Left lung (tissue), 10 donors: ENCODE data around the gene GRK1. TPM values are rescaled to one million over a fixed set of nuclear protein-coding genes. Genes with fewer than 3 reads are reported as not detected.
A peak's percentile ranks its signal among the peaks of the same experiment; 100 is the strongest.
"Not testable (repeated sequence)": the region's sequence is repeated elsewhere in the genome, so short reads cannot be mapped to it uniquely, and the experiment has no call there.

Experiments used
- ATAC-seq: fragments of 200-7000 bp; cut with Tn5 transposase; one replicate; pipeline ENCODE4 v1.9.1; 2020; ENCODE audit warnings: moderate library complexity
- DNase-seq, 4 donors: peaks; one replicate each; pipeline ENCODE4 v3.0.0-alpha.2; 2013 to 2020
- H3K27ac ChIP-seq, 2 donors: fragments of 200-600 bp; sonication (generic) in 1 of 2; one replicate each; pipeline versions ENCODE4 v1.5.0 to v1.8.0; 2020 to 2021
- H3K27me3 ChIP-seq, 2 donors: fragments of 200-600 bp; sonication (generic) in 1 of 2; one replicate each; pipeline versions ENCODE4 v1.5.0 to v1.8.0; 2020 to 2021
- H3K36me3 ChIP-seq, 2 donors: fragments of 200-600 bp; sonication (generic) in 1 of 2; one replicate each; pipeline versions ENCODE4 v1.5.0 to v1.8.0; 2020 to 2021
- H3K4me1 ChIP-seq, 2 donors: fragments of 200-600 bp; one replicate each; pipeline ENCODE4 v1.8.0; 2021
- H3K4me3 ChIP-seq, 2 donors: fragments of 200-600 bp; sonication (generic) in 1 of 2; one replicate each; pipeline versions ENCODE4 v1.5.0 to v1.8.0; 2020 to 2021; ENCODE audit warnings: mild to moderate bottlenecking in 1 of 2
- H3K9me3 ChIP-seq, 2 donors: fragments of 200-600 bp; sonication (generic) in 1 of 2; one replicate each; pipeline versions ENCODE4 v1.5.0 to v1.8.0; 2020 to 2021
- intact Hi-C, 2 donors: fragments of 100-400 bp; cut with DNase I; formaldehyde crosslinking; loops; one replicate each; pipeline versions ENCODE4 v1.11.2 to v1.14.2; 2022
- polyA plus RNA-seq, 6 donors: library from polyadenylated mRNA; unstranded; fragments of 120-200 nt; gene quantifications; one replicate each; pipeline ENCODE4 v1.2.1, GENCODE V29; 2013; ENCODE audit not compliant: insufficient read length in 6 of 6
- total RNA-seq, 2 donors: library from RNA; stranded (reverse); fragmentation: NEBNext Ultra II Directional; extraction: Animal tissue kit (Norgen Biotek cat#: 25700); gene quantifications; one replicate each; pipeline ENCODE4 v1.2.1, GENCODE V29; 2021
- TF ChIP-seq, protein P1 (sequence below), 2 donors: fragments of 200-600 bp; sonication (generic) in 1 of 2; IDR thresholded peaks; one replicate each; pipeline versions ENCODE4 v1.5.0 to v1.8.0; 2021; ENCODE audit warnings: antibody characterized with exemption in 2 of 2
- donor health status: DM: no; HTN: yes; CAD: no.
- donor health status: DM: no; HTN: no; CAD: no.

The GRK1 gene
- total and polyA plus RNA-seq, 8 donors: 0.21 to 3.1 (median 1.2) TPM; not detected in 1

DNA sequence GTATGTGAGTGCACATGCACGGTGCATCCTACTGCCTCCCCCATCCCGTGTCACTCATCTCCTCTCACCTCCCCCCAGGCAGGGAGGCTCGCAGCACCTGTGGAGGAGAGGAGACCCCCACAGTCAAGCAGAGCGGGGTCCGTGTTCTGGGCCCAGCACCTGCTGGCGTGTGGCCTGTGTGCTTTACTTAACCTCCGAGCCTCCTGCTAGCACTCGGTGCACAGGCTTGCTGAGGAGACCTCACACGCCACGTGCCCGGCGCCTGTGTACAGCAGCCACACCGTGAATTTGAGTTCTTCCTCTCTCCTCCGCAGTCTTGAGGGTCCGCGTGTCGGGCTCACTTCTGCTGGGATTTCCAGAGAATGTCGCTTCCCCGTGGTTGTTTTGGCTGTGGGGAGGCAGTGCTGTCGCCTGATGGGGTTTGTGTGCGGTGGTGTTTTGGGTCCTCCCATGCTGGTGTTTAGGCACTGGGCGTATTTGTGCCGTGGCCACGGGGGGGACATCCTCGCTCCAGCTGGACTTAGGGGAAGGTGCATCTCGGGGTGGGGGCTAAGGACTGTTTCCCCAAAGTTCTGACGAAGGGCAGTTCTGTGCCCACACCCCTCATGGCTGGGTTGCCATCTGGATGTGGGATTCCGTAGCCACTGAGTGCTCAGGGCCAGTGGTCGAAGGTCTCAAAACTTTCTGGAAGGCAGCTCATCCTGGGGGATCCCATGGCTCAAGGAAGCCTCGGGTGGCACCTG lies 57.2 kb downstream of the GRK1 start:
- ATAC-seq (no peak), DNase-seq (peak in 1 of 4 donors; percentile 64)
- Histone ChIP-seq H3K9me3 (peaks cover 0 to 6% of the 10 kb centered on the region in 2 donors), H3K4me1 (peaks cover 2 to 8% of the 10 kb centered on the region in 2 donors), H3K27ac (no peak overlapping the region), H3K4me3 (peak overlapping the region in 1 of 2 donors; percentile 45), H3K27me3 (peaks cover 0 to 9% of the 10 kb centered on the region in 2 donors), H3K36me3 (no peaks in the 10 kb centered on the region)
- TF ChIP-seq, protein P1, sequence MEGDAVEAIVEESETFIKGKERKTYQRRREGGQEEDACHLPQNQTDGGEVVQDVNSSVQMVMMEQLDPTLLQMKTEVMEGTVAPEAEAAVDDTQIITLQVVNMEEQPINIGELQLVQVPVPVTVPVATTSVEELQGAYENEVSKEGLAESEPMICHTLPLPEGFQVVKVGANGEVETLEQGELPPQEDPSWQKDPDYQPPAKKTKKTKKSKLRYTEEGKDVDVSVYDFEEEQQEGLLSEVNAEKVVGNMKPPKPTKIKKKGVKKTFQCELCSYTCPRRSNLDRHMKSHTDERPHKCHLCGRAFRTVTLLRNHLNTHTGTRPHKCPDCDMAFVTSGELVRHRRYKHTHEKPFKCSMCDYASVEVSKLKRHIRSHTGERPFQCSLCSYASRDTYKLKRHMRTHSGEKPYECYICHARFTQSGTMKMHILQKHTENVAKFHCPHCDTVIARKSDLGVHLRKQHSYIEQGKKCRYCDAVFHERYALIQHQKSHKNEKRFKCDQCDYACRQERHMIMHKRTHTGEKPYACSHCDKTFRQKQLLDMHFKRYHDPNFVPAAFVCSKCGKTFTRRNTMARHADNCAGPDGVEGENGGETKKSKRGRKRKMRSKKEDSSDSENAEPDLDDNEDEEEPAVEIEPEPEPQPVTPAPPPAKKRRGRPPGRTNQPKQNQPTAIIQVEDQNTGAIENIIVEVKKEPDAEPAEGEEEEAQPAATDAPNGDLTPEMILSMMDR (IDR thresholded peaks at IDR 0.05): no peak
- intact Hi-C loops: no loop called here

DNA sequence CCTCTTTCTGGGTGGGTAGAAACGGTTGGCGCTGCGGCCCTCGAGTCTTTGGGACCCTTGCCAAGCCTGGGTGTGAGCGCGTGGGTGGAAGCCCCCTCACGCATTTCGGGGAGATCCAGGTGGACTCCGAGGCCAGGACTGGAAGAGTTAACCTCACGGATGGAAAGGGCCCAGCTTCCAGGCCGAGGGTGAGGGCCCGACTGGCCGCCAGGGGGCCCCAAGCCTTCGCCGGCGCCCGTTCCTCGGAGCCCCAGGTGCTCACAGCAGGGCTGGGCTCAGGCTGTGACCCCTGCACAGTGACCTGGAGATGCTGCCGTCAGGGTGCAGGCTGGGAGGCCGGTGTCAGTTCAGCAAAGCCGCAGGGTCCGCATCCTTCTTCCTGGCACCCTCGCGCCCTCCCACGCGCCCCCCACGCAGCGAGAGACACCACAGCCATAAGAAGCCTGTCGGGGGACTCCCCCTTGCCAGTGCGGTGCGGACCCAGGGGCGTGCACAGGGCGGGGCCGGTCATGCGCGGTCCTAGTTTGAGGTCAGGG lies 57.8 kb downstream of the GRK1 start:
- peak; percentile 97 for ATAC-seq
- H3K27ac ChIP-seq: peak overlapping the region; percentile 42 to 48
- H3K27me3 ChIP-seq: peaks cover 0 to 16% of the 10 kb centered on the region in 2 donors
- intact Hi-C loops: no loop called here
- peak; percentile 64 to 93 (median 74) for DNase-seq
- H3K4me1 ChIP-seq: peaks cover 2 to 8% of the 10 kb centered on the region in 2 donors
- TF ChIP-seq, protein P1 (IDR thresholded peaks at IDR 0.05): peak; percentile 64 to 86
- peaks cover 0 to 6% of the 10 kb centered on the region in 2 donors for H3K9me3 ChIP-seq
- H3K4me3 ChIP-seq: peak overlapping the region; percentile 30 to 45
- H3K36me3 ChIP-seq: no peaks in the 10 kb centered on the region

DNA sequence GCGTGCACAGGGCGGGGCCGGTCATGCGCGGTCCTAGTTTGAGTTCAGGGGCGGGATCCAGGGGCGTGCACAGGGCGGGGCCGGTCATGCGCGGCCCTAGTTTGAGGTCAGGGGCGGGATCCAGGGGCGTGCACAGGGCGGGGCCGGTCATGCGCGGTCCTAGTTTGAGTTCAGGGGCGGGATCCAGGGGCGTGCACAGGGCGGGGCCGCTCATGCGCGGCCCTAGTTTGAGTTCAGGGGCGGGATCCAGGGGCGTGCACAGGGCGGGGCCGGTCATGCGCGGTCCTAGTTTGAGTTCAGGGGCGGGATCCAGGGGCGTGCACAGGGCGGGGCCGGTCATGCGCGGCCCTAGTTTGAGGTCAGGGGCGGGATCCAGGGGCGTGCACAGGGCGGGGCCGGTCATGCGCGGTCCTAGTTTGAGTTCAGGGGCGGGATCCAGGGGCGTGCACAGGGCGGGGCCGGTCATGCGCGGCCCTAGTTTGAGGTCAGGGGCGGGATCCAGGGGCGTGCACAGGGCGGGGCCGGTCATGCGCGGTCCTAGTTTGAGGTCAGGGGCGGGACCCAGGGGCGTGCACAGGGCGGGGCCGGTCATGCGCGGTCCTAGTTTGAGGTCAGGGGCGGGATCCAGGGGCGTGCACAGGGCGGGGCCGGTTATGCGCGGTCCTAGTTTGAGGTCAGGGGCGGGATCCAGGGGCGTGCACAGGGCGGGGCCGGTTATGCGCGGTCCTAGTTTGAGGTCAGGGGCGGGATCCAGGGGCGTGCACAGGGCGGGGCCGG lies 58.5 kb downstream of the GRK1 start:
- H3K36me3 ChIP-seq, intact Hi-C loops, H3K9me3 ChIP-seq, ATAC-seq, H3K4me1 ChIP-seq: not testable (repeated sequence)
- H3K27ac ChIP-seq: peak overlapping the region in 1 of 2 donors; percentile 48
- peak in 1 of 4 donors; percentile 73 for DNase-seq
- peak overlapping the region in 1 of 2 donors; percentile 45 for H3K4me3 ChIP-seq
- H3K27me3 ChIP-seq: peaks cover 0 to 20% of the 10 kb centered on the region in 2 donors

DNA sequence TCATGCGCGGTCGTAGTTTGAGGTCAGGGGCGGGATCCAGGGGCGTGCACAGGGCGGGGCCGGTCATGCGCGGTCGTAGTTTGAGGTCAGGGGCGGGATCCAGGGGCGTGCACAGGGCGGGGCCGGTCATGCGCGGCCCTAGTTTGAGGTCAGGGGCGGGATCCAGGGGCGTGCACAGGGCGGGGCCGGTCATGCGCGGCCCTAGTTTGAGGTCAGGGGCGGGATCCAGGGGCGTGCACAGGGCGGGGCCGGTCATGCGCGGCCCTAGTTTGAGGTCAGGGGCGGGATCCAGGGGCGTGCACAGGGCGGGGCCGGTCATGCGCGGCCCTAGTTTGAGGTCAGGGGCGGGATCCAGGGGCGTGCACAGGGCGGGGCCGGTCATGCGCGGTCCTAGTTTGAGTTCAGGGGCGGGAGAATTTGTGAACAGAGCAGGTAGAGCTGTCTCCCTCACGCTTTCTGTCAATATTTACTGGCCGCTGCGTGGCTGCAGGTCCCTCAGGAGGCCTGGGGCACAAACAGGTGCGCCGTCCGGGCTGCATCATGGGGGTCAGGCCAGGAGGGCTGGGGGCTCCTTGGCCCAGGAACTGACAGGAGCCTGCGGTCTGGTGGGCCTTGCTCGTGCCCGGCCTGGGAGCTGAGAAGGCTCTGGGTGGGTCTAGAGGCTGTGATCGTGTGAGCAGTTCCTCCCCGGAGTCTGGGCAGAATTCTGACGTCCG lies 59.2 kb downstream of the GRK1 start:
- ATAC-seq (peak; percentile 8), DNase-seq (peak in 1 of 4 donors; percentile 77)
- H3K9me3 ChIP-seq, intact Hi-C loops, H3K4me1 ChIP-seq, H3K36me3 ChIP-seq: not testable (repeated sequence)
- peaks cover 0 to 23% of the 10 kb centered on the region in 2 donors for H3K27me3 ChIP-seq
- H3K4me3 ChIP-seq: peak overlapping the region in 1 of 2 donors; percentile 13
- peak overlapping the region in 1 of 2 donors; percentile 40 for H3K27ac ChIP-seq

DNA sequence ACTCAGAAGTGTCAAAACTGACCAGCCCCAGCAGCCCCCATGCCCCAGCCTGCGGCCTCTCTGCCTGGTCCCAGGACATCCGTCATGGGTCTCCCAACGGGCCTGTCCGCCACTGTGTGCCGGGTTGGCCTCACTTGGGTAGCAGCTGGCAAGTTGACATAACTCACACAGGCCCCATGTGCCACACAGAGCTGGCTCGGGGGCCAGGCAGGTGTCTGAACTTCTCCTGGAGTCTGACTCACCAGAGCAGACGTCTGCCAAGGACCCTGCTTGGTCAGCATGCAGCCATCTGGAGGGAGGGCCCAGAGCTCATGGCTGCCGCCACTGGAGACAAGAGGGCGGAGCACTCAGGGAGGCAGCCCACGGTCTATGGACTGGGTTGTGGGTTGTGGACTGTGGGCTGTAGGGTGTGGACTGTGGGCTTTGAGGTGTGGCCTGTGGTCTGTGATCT lies 60.0 kb downstream of the GRK1 start:
- H3K4me3 ChIP-seq: no peak overlapping the region
- peaks cover 0 to 6% of the 10 kb centered on the region in 2 donors for H3K9me3 ChIP-seq
- intact Hi-C loops: no loop called here
- H3K27me3 ChIP-seq: peaks cover 0 to 23% of the 10 kb centered on the region in 2 donors
- no peak overlapping the region for H3K27ac ChIP-seq
- peaks cover 2 to 8% of the 10 kb centered on the region in 2 donors for H3K4me1 ChIP-seq
- no peak for ATAC-seq
- TF ChIP-seq, protein P1 (IDR thresholded peaks at IDR 0.05): no peak
- DNase-seq: peak in 1 of 4 donors; percentile 75
- no peaks in the 10 kb centered on the region for H3K36me3 ChIP-seq
